Transverse colon (tissue), 4 donors: ENCODE results near the gene USF1. TPM values are rescaled to one million over a fixed set of nuclear protein-coding genes. Genes with fewer than 3 reads are reported as not detected.

Experiments
- DNase-seq: peaks from one replicate; pipeline ENCODE4 v3.0.0-alpha.2; 2019
- H3K27ac ChIP-seq, 4 donors: fragments of 200-600 bp; sonication (generic); 2 replicates each; pipeline ENCODE4 v1.5.1; 2016 to 2018; ENCODE audit warnings: inconsistent platforms in 4 of 4
- H3K27me3 ChIP-seq: fragments of 200-600 bp; sonication (generic); 2 replicates; pipeline ENCODE4 v1.5.1; 2017; ENCODE audit warnings: inconsistent platforms
- H3K36me3 ChIP-seq, 4 donors: fragments of 200-600 bp; sonication (generic); 2 replicates each; pipeline ENCODE4 v1.5.1; 2017 to 2019; ENCODE audit warnings: inconsistent platforms in 4 of 4
- H3K4me1 ChIP-seq, 4 donors: fragments of 200-600 bp; sonication (generic); 2 replicates each; pipeline ENCODE4 v1.5.1; 2017 to 2020; ENCODE audit warnings: inconsistent platforms in 4 of 4
- H3K4me3 ChIP-seq, 4 donors: fragments of 200-600 bp; sonication (generic); 1 replicate in 1 of 4; 2 replicates in 3 of 4; pipeline versions ENCODE4 v1.5.1 to v1.6.1; 2017 to 2019; ENCODE audit warnings: inconsistent platforms in 4 of 4
- H3K9me3 ChIP-seq, 2 donors: fragments of 200-600 bp; sonication (generic); 2 replicates each; pipeline ENCODE4 v1.5.1; 2017 to 2019; ENCODE audit warnings: inconsistent platforms in 2 of 2
- CTCF ChIP-seq, 5 experiments: fragments of 200-600 bp in 3 of 5; fragments of 450-650 bp in 2 of 5; sonication (generic) in 3 of 5; IDR thresholded peaks; 1 replicate in 2 of 5; 2 replicates in 3 of 5; pipeline ENCODE4 v1.5.1; 2016 to 2017; ENCODE audit warnings: antibody characterized with exemption in 5 of 5, inconsistent platforms in 3 of 5, mild to moderate bottlenecking in 2 of 5, moderate library complexity in 1 of 5
- EP300 ChIP-seq: sonication (generic); formaldehyde crosslinking; IDR thresholded peaks from one replicate; pipeline ENCODE4 v1.6.1; 2017; ENCODE audit warnings: antibody characterized with exemption, low read depth
- POLR2A ChIP-seq: fragments of 450-650 bp; IDR thresholded peaks from one replicate; pipeline ENCODE4 v1.6.1; 2016; ENCODE audit warnings: antibody characterized with exemption, mild to moderate bottlenecking, moderate library complexity
- POLR2AphosphoS5 ChIP-seq, 3 donors: sonication (generic); formaldehyde crosslinking; IDR thresholded peaks; one replicate each; pipeline ENCODE4 v1.6.1; 2016; ENCODE audit warnings: antibody characterized with exemption in 3 of 3
- WGBS, 2 donors: methylation state at CpG; one replicate each; pipeline ENCODE4 v1.1.5; 2018; ENCODE audit warnings: low coverage in 1 of 2; 5-methylcytosine and 5-hydroxymethylcytosine counted together
- in situ Hi-C, 4 donors: fragments of 200-750 bp; cut with MboI; loops; one replicate each; pipeline versions ENCODE4 v1.15.0 to v1.15.1; 2017; ENCODE audit warnings: low sequenced_read_pairs in 3 of 4, low pct_ligation_motif_present in 1 of 4, low pct_unique_long_range_greater_than_20kb in 1 of 4
- intact Hi-C: fragments of 100-400 bp; cut with DNase I; formaldehyde crosslinking; loops from one replicate; pipeline ENCODE4 v1.15.1; 2023; ENCODE audit warnings: low total_unique reads
- total RNA-seq, 4 donors: library from RNA; depleted of rRNA; stranded (reverse); fragments of >200 nt; gene quantifications; one replicate each; pipeline ENCODE4 v1.1.0, GENCODE V29; 2016

The USF1 gene
- total RNA-seq, 4 donors from 2014 or later, result 34.4 to 78.2 (median 64.9) TPM

GRCh38 chr1:161052899-161053298 is 7.1 kb upstream of the USF1 start:
- DNase-seq, result no peak
- H3K9me3 ChIP-seq, result no peaks in the 10 kb centered on the region
- H3K27ac ChIP-seq, result no peak overlapping the region
- intact Hi-C loops, result no loop called here
- no peaks in the 10 kb centered on the region for H3K27me3 ChIP-seq
- in situ Hi-C loops, result loop anchor here in 1 of 4 donors (25.0 kb wide), 1 partner anchor 684 kb away; the partner anchor contains the start of gene DUSP12
- no peaks in the 10 kb centered on the region for H3K36me3 ChIP-seq
- H3K4me3 ChIP-seq, result no peak overlapping the region
- TF ChIP-seq POLR2A (no peak), CTCF (IDR thresholded peaks at IDR 0.05) (no peak), EP300 (no peak), POLR2AphosphoS5 (IDR thresholded peaks at IDR 0.05) (no peak)
- WGBS, 2 donors, result 72 to 100% methylated on average over 1 to 3 of the region's 3 CpGs
- H3K4me1 ChIP-seq, result no peaks in the 10 kb centered on the region

DNA sequence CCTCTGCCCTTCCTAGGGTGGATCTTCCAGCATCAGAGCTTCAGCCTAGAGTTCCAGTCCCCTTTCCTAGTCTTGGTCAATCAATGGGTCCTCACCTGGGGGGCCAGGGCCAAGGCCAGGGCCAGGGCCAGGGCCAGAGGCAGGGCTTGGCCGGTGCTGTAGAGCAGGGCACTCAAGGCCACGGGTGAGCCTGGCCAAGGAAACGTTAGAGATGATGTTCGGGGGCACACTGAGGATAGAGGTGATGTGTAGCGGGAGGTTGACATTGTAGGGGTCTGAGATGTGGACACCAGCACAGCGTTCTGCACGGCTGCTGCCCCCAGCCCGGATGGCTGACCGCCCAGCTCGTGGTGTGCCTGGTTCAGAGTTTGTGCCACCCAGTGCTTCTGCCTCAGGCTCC is 5.4 kb upstream of the USF1 start:
- H3K4me1 ChIP-seq, result peaks cover 0 to 9% (median 5%) of the 10 kb centered on the region in 4 donors
- no peaks in the 10 kb centered on the region for H3K27me3 ChIP-seq
- H3K9me3 ChIP-seq, result no peaks in the 10 kb centered on the region
- no peak for TF ChIP-seq EP300
- no peak for TF ChIP-seq POLR2AphosphoS5 (IDR thresholded peaks at IDR 0.05)
- TF ChIP-seq CTCF (IDR thresholded peaks at IDR 0.05), result no peak
- TF ChIP-seq POLR2A, result no peak
- H3K36me3 ChIP-seq, result no peaks in the 10 kb centered on the region
- intact Hi-C loops (no loop called here), in situ Hi-C loops (loop anchor here in 1 of 4 donors (25.0 kb wide), 1 partner anchor 686 kb away; the partner anchor contains the start of gene DUSP12)
- WGBS, 2 donors, result 91% methylated on average over 10 of the region's 10 CpGs; no CpG with 5 or more reads in 1 of the 2 donors
- no peak overlapping the region for H3K27ac ChIP-seq
- no peak for DNase-seq
- H3K4me3 ChIP-seq, result no peak overlapping the region

GRCh38 chr1:161048949-161049722 is 3.4 kb upstream of the USF1 start:
- no peak overlapping the region for H3K27ac ChIP-seq
- H3K4me1 ChIP-seq, result peaks cover 2 to 15% (median 11%) of the 10 kb centered on the region in 4 donors
- 92% methylated on average over 5 of the region's 5 CpGs; no CpG with 5 or more reads in 1 of the 2 donors for WGBS, 2 donors
- in situ Hi-C loops, result no loop called here
- H3K4me3 ChIP-seq, result no peak overlapping the region
- no peak for DNase-seq
- H3K36me3 ChIP-seq, result no peaks in the 10 kb centered on the region
- no peaks in the 10 kb centered on the region for H3K9me3 ChIP-seq
- TF ChIP-seq CTCF (IDR thresholded peaks at IDR 0.05) (no peak), POLR2AphosphoS5 (IDR thresholded peaks at IDR 0.05) (no peak), EP300 (no peak), POLR2A (no peak)
- H3K27me3 ChIP-seq, result no peaks in the 10 kb centered on the region
- intact Hi-C loops, result no loop called here

- in situ Hi-C loops, result no loop called here
- Histone ChIP-seq H3K36me3 (peaks cover 0 to 4% (median 0%) of the 10 kb centered on the region in 4 donors), H3K27ac (peak overlapping the region; percentile 97 to 100 (median 98)), H3K9me3 (no peaks in the 10 kb centered on the region), H3K4me3 (no peak overlapping the region), H3K27me3 (no peaks in the 10 kb centered on the region), H3K4me1 (peaks cover 5 to 19% (median 14%) of the 10 kb centered on the region in 4 donors)
- intact Hi-C loops, result no loop called here
- TF ChIP-seq EP300 (no peak), POLR2A (no peak), POLR2AphosphoS5 (IDR thresholded peaks at IDR 0.05) (no peak), CTCF (IDR thresholded peaks at IDR 0.05) (no peak)
- no peak for DNase-seq
- WGBS, 2 donors, result 97% methylated on average over 14 of the region's 18 CpGs; no CpG with 5 or more reads in 1 of the 2 donors
Measured at GRCh38 chr1:161047436-161048420, 2.0 kb upstream of the USF1 start.
